Ovary (tissue), 9 donors: Measurements from ENCODE around the gene C18orf32. TPM values are rescaled to one million over a fixed set of nuclear protein-coding genes. Genes with fewer than 3 reads are reported as not detected.

Source experiments
- DNase-seq, 5 donors: peaks; one replicate each; pipeline ENCODE4 v3.0.0-alpha.2; 2019 to 2020
- H3K27ac ChIP-seq, 2 donors: fragments of 200-600 bp; one replicate each; pipeline versions ENCODE4 v1.5.1 to v1.8.0; 2019 to 2022
- H3K27me3 ChIP-seq: fragments of 200-600 bp; one replicate; pipeline ENCODE4 v1.8.0; 2022
- H3K36me3 ChIP-seq: fragments of 200-600 bp; sonication (generic); one replicate; pipeline ENCODE4 v1.5.1; 2019
- H3K4me1 ChIP-seq: one replicate; pipeline ENCODE4 v1.8.1; 2013; ENCODE audit warnings: mild to moderate bottlenecking, moderate library complexity; ENCODE audit not compliant: insufficient read depth
- H3K4me3 ChIP-seq: fragments of 200-600 bp; sonication (generic); one replicate; pipeline ENCODE4 v1.5.1; 2017
- H3K9me3 ChIP-seq, 2 donors: fragments of 200-600 bp in 1 of 2; sonication (generic) in 1 of 2; one replicate each; pipeline versions ENCODE4 v1.5.1 to v1.8.1; 2013 to 2019; ENCODE audit warnings: mild to moderate bottlenecking in 1 of 2, moderate library complexity in 1 of 2
- CTCF ChIP-seq, 3 donors: fragments of 450-650 bp in 2 of 3; fragments of 200-600 bp in 1 of 3; IDR thresholded peaks; one replicate each; pipeline versions ENCODE4 v1.5.1 to v1.8.0; 2016 to 2022; ENCODE audit warnings: antibody characterized with exemption in 3 of 3, mild to moderate bottlenecking in 1 of 3
- EP300 ChIP-seq: sonication (generic); formaldehyde crosslinking; IDR thresholded peaks from one replicate; pipeline ENCODE4 v1.6.1; 2017; ENCODE audit warnings: antibody characterized with exemption
- POLR2A ChIP-seq: fragments of 450-650 bp; IDR thresholded peaks from one replicate; pipeline ENCODE4 v1.6.1; 2017; ENCODE audit warnings: antibody characterized with exemption, mild to moderate bottlenecking, moderate library complexity
- WGBS, 3 donors: extraction: QIAGEN DNeasy Blood & Tissue Kit in 1 of 3; methylation state at CpG; one replicate each; pipeline versions ENCODE4 v1.1.5 to v1.1.7; 2013 to 2017; 5-methylcytosine and 5-hydroxymethylcytosine counted together
- intact Hi-C, 4 donors: fragments of 100-400 bp; cut with DNase I; formaldehyde crosslinking; loops; one replicate each; pipeline versions ENCODE4 v1.11.0 to v1.15.1; 2022 to 2023
- polyA plus RNA-seq, 2 donors: library from polyadenylated mRNA; stranded (reverse); fragments of 200-250 nt in 1 of 2; fragments of 350-450 nt in 1 of 2; fragmentation: Illumina TruSeq in 1 of 2; extraction: RNeasy Lipid Tissue Mini Kit (QIAGEN cat#74804) in 1 of 2; gene quantifications; one replicate each; pipeline ENCODE4 v1.2.3, GENCODE V29; 2013 to 2014
- total RNA-seq, 7 donors: library from RNA; depleted of rRNA in 2 of 7; stranded (reverse); fragments of >200 nt in 2 of 7; fragmentation: NEBNext Ultra II Directional in 3 of 7; extraction: Animal tissue kit (Norgen Biotek cat#: 25700) in 3 of 7; gene quantifications; one replicate each; pipeline versions ENCODE4 v1.1.0 to v1.2.4, GENCODE V29; 2016 to 2023
- donor health status: DM: no; HTN: no; CAD: no; lungs with moderate emphysema.
- donor health status: DM: no; HTN: no; CAD: no.
- donor health status: Bipolar disorder and iron deficiency.
- donor health status: DM: yes; HTN: yes; CAD: no.
- donor health status: DM: no; HTN: no; CAD: no.
- donor health status: DM: yes; HTN: yes; CAD: no.

C18orf32 gene
- total and polyA plus RNA-seq, 9 donors = 35.4 to 81.3 (median 49.8) TPM

GRCh38 chr18:49503931-49504330, 16.9 kb upstream of the C18orf32 start:
- Histone ChIP-seq H3K27ac (no peak overlapping the region), H3K27me3 (no peaks in the 10 kb centered on the region), H3K9me3 (no peaks in the 10 kb centered on the region), H3K4me3 (no peak overlapping the region), H3K36me3 (no peaks in the 10 kb centered on the region), H3K4me1 (no peaks in the 10 kb centered on the region)
- TF ChIP-seq POLR2A = no peak
- no peak for TF ChIP-seq EP300
- no peak for TF ChIP-seq CTCF (IDR thresholded peaks at IDR 0.05)
- DNase-seq = no peak
- intact Hi-C loops = no loop called here
- WGBS, 3 donors = 6 to 15% (median 8%) methylated on average over 1 of the region's 1 CpG

- no peaks in the 10 kb centered on the region for H3K36me3 ChIP-seq
- intact Hi-C loops = no loop called here
- H3K4me1 ChIP-seq = no peaks in the 10 kb centered on the region
- H3K4me3 ChIP-seq = no peak overlapping the region
- no peak overlapping the region for H3K27ac ChIP-seq
- WGBS, 3 donors = 45 to 48% (median 48%) methylated on average over 14 of the region's 14 CpGs
- DNase-seq = no peak
- no peaks in the 10 kb centered on the region for H3K9me3 ChIP-seq
- TF ChIP-seq POLR2A (no peak), EP300 (no peak), CTCF (IDR thresholded peaks at IDR 0.05) (no peak)
- no peaks in the 10 kb centered on the region for H3K27me3 ChIP-seq
Observed at GRCh38 chr18:49500201-49500921, 13.3 kb upstream of the C18orf32 start.

GRCh38 chr18:49499046-49499637, 12.1 kb upstream of the C18orf32 start:
- no peaks in the 10 kb centered on the region for H3K36me3 ChIP-seq
- H3K4me1 ChIP-seq = no peaks in the 10 kb centered on the region
- no peak overlapping the region for H3K27ac ChIP-seq
- no peak for TF ChIP-seq EP300
- no peak for TF ChIP-seq CTCF (IDR thresholded peaks at IDR 0.05)
- TF ChIP-seq POLR2A = no peak
- H3K4me3 ChIP-seq = no peak overlapping the region
- intact Hi-C loops = loop anchor here in 1 of 4 donors (10.0 kb wide), 2 partner anchors 786 to 824 kb away; partner anchors contain the start of genes CXXC1 and MBD1
- no peaks in the 10 kb centered on the region for H3K9me3 ChIP-seq
- 68 to 72% (median 70%) methylated on average over 16 of the region's 16 CpGs for WGBS, 3 donors
- H3K27me3 ChIP-seq = no peaks in the 10 kb centered on the region
- no peak for DNase-seq

- H3K4me3 ChIP-seq = no peak overlapping the region
- no peak overlapping the region for H3K27ac ChIP-seq
- H3K27me3 ChIP-seq = no peaks in the 10 kb centered on the region
- TF ChIP-seq POLR2A = no peak
- no peak for TF ChIP-seq CTCF (IDR thresholded peaks at IDR 0.05)
- TF ChIP-seq EP300 = no peak
- no peaks in the 10 kb centered on the region for H3K36me3 ChIP-seq
- H3K9me3 ChIP-seq = no peaks in the 10 kb centered on the region
- H3K4me1 ChIP-seq = peaks cover 3% of the 10 kb centered on the region
- intact Hi-C loops = loop anchor here in 1 of 4 donors (10.0 kb wide), 2 partner anchors 789 to 821 kb away; partner anchors contain the start of genes CXXC1 and MBD1
- 66 to 80% (median 72%) methylated on average over 2 of the region's 2 CpGs for WGBS, 3 donors
- no peak for DNase-seq
Observed at GRCh38 chr18:49495480-49495879, 8.4 kb upstream of the C18orf32 start.
